GM18508 (cell line): ENCODE data around the gene SIX3.

ENCODE experiments used
- ATAC-seq: cut with Tn5 transposase; IDR thresholded peaks from one replicate; pipeline ENCODE4 v1.9.1; 2021; ENCODE audit warnings: moderate number of reproducible peaks; ENCODE audit not compliant: insufficient read depth, unreplicated experiment

Gene SIX3

DNA sequence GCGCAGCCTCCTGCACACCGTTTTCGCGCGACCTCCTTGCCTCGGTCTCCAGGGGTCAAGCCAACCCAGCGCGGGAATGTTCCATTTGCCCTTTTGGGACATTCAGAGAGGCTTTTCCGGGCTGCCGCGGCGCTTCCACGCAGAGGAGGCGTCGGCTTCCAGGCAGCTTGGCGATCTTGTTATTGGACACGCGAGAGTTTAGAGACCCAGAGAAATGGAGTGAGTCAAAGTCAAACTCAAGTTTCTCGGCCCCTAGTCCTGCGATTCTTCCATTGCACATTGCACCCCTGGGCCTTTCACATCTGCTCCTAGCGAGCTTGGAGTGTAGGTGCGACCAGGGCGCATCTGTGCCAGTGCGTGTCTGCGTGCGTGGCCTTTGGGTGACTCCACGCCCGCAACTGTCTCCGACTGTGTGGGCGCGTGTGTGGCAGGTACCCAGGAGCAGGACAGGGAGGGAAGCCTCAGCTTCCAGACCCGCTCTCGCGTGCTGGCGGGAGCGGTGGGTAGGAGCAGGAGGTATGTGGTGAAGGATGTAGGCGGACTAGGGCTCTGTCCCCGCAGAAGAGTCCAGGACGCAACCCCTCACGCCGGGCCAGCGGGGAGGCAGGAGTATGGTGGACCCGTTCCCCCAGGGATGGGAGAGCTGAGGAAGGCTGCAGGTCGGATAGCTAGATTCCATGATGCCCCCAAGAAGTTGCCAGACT is 13.5 kb downstream of the SIX3 start:
- ATAC-seq = no peak

DNA sequence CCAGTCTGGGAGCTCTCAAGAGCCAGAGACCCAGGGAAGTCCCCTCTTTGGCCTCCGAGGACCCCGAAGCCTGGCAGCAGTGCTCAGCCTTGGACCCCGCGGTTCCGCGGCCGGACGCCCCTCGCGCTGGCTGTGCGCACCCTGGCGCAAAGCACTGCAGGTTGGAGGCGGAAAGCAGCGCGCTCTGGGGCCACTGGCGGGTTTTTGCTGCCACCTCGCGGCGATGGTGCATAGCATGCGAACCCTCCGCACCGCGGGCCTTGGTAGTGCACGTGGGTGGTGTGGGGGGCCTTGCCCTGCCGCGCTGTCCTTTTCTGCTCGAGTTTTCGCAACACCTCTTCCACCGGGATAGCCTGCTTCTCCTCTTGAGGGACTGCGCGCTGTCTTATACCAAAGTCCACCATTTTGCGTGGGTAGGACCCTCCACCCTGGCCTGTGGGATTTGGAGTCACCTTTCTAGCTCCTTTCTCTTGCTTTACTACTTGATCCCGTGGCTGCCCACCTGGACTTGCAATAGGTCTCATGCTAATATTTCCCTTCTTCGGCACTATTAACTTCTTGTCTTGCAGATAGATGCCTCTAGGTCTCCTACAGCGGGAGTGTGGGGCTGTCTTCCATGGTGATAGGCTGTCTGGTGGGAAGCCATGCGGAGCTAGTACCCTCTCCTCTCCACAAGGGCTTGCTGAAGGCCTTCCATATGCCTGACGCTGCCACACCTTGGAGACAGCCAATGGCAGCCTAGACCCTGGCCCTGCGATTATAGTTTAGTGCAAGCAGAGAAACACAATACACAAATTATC is 14.3 kb downstream of the SIX3 start:
- ATAC-seq = no peak

DNA sequence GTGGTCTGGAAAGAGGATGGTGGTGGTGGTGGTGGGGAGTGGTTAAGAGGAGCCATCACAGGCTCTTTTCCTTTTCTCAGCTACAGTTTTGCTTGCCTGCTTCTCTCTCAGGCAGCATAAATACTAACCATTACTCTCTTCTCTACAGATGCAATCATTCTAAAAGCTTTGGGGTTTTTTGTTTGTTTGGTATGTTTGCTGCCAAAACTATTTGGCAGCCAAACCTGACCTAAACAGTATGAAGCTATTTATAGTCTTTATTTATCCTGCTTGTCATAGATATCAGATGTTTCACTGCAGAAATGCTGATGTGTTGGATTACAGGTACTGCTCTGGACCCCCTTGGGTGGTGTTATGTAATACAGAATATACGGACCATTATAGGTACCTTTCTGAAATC is 15.3 kb downstream of the SIX3 start:
- ATAC-seq = no peak

DNA sequence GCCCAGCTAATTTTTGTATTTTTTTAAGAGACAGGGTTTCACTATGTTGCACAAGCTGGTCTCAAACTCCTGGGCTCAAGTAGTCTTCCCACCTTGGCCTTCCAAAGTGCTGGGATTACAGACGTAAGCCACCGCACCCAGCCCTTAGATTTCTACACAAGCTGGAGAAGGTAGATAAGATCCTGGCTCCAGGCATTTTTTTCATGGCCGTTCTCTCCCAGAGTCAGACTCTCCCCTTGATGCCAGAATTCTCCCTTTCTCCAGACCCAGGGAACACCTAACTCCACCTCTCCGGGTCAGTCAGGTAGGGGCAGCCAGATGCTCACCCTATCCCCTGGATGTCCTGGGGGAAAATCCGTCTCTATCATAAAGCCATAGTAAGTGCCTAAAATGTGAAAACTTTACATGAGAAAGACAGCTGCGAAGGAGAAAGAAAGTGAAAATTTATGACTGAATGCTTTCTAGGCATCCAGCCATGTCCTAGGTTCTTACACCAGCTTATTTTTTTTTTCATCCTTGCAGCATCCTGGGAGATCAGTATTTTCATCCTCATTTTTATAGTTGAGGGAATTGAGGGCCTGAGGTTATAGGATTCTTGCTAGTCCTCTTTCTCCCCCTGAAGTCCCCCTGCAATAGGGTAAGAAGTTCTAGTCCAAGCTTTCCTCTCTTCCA is 16.3 kb downstream of the SIX3 start:
- ATAC-seq = no peak

DNA sequence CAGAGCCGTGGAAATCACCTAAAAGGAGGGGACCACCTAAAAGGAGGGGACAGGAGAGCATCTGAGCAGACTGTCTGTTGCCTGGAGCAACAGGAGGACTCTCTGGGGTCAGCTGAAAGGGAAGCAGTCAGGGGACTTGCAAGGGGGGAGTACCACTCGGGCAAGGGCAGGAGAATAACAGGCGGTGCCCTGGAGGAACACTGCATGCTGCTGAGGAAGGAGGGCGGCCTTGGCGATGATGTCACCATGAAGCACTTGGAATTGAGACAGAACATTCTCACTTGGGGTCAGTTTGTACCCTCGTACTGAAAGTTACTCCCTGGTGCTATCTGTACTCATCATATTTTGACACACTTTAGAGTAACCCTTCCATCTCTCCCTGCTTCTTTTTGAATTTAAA is 18.4 kb downstream of the SIX3 start:
- ATAC-seq = no peak

DNA sequence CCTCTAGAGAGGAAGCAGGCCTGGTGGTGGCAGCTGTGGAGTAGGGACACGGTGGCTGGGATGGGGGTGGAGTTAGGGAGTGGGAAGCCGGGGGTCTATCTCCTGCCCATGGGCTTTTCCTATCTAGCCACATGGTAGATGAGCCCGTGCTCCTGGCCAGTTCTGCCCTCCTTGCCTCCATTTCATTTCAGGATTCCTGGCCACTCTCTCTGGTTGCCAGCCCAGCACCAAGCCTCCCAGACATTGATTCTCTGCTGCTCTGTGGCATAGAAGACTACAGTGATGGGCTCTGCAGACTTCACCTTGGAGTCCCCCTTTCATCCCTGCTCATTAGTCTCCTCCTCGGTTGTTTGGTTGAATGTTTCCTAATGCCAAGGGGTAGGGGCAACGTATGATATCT is 19.4 kb downstream of the SIX3 start:
- ATAC-seq = no peak

DNA sequence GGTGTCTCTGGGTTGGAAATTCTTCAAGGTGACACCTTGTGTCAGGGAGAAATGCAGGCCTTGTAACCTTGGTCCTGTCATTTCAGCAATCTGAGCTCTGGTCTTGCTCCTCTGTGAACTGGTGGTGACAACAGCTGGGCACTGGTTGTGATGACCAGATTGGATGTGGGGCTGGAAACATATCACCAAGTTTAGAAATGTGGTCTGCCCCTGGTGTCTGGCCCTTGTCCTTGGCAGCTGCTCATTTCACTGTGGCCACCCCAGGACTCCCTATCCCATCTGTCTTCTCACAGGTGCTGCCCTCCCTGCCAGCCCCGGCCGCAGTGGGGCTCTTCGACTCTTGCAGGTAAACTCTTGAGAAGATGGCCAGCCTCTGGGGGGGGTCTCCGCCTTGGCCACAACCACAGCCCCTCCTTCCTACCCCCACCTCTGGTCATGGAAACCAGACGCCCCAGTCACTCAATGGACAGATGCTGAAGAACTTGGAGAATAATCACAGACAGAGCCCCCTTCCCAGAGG is 20.7 kb downstream of the SIX3 start:
- ATAC-seq = no peak

DNA sequence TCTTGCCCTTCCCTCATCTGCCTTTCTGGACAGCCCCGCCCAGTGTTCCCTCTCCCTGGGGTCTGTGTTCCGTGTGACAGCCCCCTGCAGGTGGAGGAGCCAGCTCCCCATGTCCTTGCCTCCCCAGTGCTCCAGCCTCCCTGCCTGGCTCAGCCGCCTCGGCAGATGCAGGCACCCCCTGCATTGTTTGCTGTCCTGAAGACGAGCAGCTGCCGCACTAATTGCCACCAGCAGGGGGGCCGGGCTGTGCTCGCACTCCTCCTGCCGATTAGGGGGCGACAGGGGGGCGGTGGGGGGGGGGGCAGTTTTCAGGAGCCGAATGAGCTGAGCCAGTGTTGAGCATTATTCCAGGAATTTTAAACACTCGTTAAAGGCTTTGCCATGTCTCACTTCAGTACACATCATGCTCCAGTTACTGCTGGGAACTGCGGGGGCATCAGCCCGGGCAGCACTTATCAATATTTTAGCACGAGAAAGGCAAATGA is 23.3 kb downstream of the SIX3 start:
- ATAC-seq = no peak

DNA sequence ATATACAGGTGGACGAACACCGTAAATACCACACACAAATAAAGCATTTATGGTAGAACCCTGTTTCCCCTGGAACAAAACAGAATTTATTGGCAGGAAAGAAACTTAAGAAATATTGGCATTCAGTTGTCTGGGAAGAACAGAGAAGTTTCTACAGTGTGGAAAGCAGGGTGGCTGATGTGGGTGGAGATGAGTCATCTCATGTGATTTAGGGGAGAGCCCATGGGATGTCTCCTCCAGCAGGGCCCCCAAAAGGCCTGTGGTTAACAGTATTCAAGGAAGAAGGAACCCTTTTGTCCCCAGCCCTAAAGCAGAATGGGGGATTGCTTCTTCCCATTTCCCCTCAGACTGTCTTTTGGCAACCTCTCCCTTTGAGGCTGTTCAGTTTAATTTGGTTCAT is 24.2 kb downstream of the SIX3 start:
- no peak for ATAC-seq

DNA sequence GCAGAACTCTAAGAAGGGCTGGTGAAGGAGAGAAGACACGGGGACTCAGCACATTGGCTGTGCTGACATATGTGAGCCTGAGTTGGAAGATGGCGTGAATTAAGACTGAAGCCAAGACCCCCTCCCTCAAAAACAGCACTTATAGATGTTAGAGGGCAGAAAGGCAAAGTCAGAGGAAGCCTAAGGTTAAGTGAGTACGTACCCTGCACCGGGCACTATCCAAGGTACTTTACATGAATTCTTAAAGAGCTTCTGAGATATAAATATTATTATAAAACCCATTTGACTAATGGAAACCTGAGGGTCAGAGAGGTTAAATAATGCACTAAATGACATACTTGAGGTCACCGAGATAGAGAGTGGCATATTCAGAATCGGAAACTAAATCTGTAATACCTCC is 25.6 kb downstream of the SIX3 start:
- ATAC-seq = no peak

DNA sequence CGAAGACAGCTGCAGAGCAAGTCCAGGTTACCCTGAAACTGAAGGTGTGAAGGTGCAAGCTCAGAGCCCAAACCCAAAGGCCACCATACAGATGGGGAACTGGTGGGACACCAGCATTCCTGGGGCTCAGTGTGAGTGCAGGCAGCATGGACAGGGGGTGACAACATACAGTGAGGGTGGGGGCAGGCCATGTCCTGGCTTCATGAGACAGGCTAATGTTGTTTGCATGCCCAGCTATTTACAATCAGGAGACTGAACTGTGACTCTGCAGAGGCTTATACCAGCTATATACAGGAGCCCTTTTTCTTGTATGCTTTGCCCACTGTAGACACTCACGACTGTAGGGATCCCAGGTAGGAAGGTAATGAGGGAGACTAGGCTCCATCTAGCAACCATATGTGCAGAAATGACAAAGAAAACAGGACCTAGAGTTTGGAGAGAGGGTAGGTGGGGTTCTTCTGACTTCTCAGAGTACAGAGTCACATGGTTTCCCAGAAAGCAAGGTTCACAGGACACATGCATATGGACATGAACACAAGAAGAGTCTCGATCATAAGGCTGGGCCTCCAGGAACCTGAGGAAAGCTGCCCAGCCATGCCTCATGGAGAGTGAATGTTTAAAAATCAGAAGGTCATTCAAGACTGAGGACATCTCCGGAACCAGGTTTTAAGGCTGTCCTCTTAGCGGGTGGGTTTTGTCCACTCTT is 26.4 kb downstream of the SIX3 start:
- ATAC-seq = no peak

DNA sequence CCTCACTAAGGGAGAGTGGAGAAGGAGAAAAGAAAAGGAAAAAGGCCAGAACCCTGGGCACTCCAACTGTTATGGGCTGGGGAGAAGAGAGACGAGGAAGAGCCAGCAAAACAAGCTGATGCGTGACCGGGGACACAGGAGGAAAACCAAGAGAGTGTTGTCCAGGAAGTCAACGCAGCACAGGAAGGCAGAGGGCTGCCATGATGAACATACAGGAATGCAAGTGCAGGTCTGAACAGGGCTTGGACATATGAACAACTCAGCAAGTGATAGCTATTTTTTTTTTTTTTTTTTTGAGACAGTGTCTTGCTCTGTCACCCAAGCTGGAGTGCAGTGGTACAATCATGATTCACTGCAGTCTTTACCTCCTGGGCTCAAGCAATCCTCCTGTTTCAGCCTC is 28.4 kb downstream of the SIX3 start:
- ATAC-seq = no peak

DNA sequence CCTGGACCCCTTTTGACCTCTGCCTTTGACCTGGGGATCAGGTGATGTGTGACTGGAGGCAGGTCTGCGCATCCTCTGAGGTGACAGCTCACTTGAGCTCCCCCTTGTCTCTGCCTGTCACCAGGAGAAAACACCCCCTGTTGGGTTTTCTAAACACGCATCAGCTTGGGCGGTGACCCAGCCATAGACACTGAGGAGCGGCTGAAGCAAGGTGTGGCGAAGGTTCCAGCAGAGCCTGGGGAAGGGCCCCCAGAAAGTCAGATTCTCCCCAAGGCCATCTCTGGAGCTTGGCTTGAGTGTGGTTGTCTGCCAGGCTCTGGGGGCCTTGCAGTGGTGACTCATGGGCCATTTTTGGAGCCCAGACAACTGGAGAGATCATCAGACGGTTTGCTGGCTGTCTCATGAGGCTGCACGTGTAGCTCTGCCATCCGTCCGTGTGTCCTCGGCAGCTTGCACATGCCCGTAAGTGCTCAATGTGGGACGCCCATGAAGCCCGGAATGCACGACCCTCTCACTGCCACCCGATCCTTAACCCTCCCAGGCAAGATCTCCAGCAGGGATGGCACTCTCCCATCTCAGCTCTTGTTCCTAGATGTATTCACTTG is 29.4 kb downstream of the SIX3 start:
- ATAC-seq = no peak

DNA sequence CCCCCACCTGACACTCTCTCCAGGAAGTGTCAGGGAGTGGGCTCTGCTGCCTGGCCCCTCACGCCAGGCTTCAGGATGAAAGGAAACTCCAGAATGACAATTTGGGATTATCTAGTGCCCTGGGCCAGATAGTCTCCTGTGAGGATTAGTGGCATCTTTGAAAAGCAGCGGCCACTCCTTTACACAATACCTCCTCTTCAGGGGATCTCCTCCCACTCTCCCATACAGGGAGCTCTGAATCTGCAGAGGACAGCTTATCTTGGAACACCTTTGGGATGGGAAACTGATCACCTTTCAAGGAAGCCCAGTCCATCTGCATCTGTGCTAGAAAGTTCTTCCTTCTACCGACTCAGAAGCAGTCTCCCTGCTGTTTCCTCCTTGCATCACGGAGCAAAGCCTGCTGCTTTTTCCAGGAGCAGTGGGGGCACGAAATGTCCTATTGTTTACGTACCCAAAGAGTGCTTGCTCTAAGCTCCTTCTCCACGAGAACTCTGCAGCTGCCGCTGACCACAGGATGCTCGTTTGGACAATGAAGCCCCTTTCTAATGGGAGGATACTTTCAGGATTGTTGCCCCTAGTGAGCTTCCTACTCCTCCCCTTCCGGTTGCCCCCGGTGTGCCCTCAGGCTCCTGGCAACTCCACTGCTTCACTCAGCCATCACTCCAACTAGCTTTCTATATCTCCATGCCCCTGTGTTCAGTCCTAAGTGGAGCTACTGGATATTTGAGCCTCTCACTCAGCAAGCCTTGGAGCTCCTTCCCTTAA is 31.5 kb downstream of the SIX3 start:
- ATAC-seq = no peak

DNA sequence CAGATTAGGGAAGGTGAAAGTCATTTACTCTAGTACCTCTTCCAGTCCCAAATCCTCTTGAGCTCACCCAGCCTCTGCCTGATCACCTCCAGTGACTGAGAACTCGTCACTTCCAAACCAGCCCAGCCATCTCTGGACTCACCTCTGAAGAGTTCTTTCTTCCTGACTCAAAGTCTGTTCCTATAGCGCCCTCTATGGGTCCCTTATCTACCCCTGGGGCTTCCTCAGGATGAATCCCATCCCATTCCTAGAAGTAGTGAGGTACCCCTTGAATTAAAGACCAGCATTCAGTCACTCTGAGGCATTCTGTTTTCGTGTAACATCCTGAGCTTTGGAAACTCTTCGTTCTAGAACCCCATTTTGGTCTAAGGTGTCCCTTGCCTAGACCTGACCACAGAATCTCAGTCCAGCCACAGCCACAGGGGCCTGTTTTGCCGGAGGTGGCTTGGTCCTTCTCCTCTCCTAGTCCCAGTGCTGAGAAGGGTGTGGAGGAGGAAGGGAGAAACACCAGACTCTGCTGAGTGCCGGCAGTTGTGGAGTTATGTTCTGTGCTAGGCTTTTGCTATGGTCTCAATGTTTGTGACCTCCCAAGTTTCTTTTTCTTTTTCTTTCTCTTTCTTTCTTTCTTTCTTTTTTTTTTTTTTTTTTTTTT is 32.7 kb downstream of the SIX3 start:
- ATAC-seq = no peak

DNA sequence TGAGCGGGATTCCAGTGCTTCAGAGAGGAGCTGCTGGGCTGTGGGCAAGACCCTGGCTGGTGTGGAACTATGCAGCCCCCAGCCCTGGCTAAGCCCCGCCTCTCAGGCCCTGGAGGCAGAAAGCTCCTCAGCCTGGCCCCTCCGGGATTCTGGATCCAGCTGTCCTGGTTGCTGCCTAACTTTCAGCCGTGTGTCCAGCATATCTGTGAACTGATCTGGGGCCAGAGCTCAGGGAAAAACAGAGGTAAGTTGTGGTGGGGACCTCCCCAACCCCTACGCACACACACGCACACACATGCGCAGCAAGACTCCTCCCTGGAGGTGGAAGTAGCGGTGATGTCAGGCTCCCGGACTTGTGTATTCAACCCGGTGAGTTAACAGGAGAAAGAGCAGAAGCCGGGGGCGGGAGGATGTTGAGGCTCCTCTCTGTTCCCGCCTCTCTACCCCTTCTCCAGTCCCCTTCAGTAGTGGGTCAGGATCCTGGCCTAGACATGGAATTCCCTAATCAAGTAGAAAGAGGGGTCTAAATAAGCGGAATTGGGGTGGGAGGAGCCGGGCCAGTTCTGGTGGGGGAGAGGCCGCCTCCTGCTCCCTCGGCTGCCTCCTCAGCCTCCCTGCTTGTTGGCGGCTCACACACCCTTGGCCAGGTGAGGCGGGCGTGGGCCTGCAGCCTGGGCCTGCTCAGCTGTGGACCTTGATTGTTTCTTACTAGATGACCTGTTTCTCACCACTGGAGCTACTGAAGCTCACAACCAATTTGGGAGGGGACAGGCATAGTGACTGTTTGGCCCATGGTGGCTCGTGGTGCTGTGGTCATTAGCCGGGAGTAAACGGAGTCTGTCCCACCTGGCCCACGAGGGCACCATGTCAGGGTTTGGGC is 34.3 kb downstream of the SIX3 start:
- ATAC-seq = no peak

DNA sequence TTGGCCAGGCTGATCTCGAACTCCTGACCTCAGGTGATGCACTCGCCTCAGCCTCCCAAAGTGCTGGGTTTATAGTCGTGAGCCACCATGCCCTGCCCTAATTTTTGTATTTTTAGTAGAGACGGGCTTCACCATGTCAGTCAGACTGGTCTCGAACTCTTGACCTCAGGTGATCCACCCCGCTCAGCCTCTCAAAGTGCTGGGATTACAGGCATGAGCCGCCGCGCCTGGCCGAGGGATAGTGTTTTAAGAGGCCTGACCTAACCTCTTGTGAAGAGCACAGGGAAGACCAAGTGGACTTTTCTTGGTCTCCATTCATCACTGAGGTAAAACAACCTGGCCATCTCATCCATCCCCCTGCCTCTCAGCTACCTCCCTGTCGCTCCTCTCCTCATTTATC is 38.1 kb downstream of the SIX3 start:
- ATAC-seq = no peak
